CD4-positive, alpha-beta T cell (primary cell): Measurements from ENCODE around the gene KLK11. TPM values are rescaled to one million over a fixed set of nuclear protein-coding genes. Genes with fewer than 3 reads are reported as not detected.

Experiments used
- ATAC-seq: fragments of 200-7000 bp; cut with Tn5 transposase; one replicate; pipeline ENCODE4 v1.10.0; 2022; ENCODE audit warnings: mild to moderate bottlenecking; ENCODE audit not compliant: poor library complexity
- CTCF ChIA-PET: fragments of 350-600 bp; sonication (Branson Sonifier 250); formaldehyde crosslinking; loops from one replicate; lab custom pipeline; 2021; ENCODE audit warnings: antibody characterized with exemption, inconsistent platforms; lab: Charles Lee
- POLR2A ChIA-PET: fragments of 350-600 bp; sonication (Branson Sonifier 250); formaldehyde crosslinking; loops from one replicate; lab custom pipeline; 2021; ENCODE audit warnings: antibody characterized with exemption, inconsistent platforms; lab: Charles Lee
- DNase-seq, 14 experiments: peaks; one replicate each; pipeline ENCODE4 v3.0.0-alpha.2; 2013 to 2020; ENCODE audit warnings: mixed read lengths in 2 of 14
- H3K27ac ChIP-seq, 2 donors: one replicate each; pipeline versions ENCODE4 v1.5.1 to v1.7.0; 2013; ENCODE audit warnings: low read length in 2 of 2, low read depth in 1 of 2, mild to moderate bottlenecking in 1 of 2
- H3K27me3 ChIP-seq, 2 experiments: 1 replicate in 1 of 2; 2 replicates in 1 of 2; pipeline versions ENCODE4 v1.6.1 to v1.7.0; 2013; ENCODE audit warnings: low read length in 2 of 2, control low read depth in 1 of 2, mild to moderate bottlenecking in 1 of 2, moderate library complexity in 1 of 2; ENCODE audit not compliant: insufficient read depth in 2 of 2, control insufficient read depth in 1 of 2
- H3K36me3 ChIP-seq: one replicate; pipeline ENCODE4 v1.6.1; 2013; ENCODE audit warnings: low read length, control low read depth; ENCODE audit not compliant: insufficient read depth
- H3K4me1 ChIP-seq: one replicate; pipeline ENCODE4 v1.6.1; 2013; ENCODE audit warnings: low read length, control low read depth; ENCODE audit not compliant: insufficient read depth
- H3K4me3 ChIP-seq: one replicate; pipeline ENCODE4 v1.5.1; 2013; ENCODE audit warnings: mild to moderate bottlenecking, low read length, moderate library complexity
- H3K9me3 ChIP-seq, 2 experiments: 1 replicate in 1 of 2; 2 replicates in 1 of 2; pipeline versions ENCODE4 v1.6.1 to v1.7.0; 2013; ENCODE audit warnings: low read length in 2 of 2, mild to moderate bottlenecking in 2 of 2, control low read depth in 1 of 2, moderate library complexity in 1 of 2; ENCODE audit not compliant: control insufficient read depth in 1 of 2, insufficient read depth in 1 of 2
- H3K27ac Mint-ChIP-seq: one replicate; pipeline ENCODE4 v1.8.0; 2020; ENCODE audit warnings: mixed read lengths
- H3K27me3 Mint-ChIP-seq: one replicate; pipeline ENCODE4 v1.8.0; 2021; ENCODE audit warnings: mixed read lengths
- H3K36me3 Mint-ChIP-seq: one replicate; pipeline ENCODE4 v1.8.0; 2021; ENCODE audit warnings: low read depth, mixed read lengths
- H3K4me1 Mint-ChIP-seq: one replicate; pipeline ENCODE4 v1.8.0; 2021; ENCODE audit warnings: low read depth, mixed read lengths
- H3K4me3 Mint-ChIP-seq: one replicate; pipeline ENCODE4 v1.8.0; 2020; ENCODE audit warnings: mild to moderate bottlenecking, mixed read lengths
- H3K9me3 Mint-ChIP-seq: one replicate; pipeline ENCODE4 v1.8.0; 2020; ENCODE audit warnings: mixed read lengths
- intact Hi-C, 2 experiments: fragments of 100-400 bp; cut with DNase I in 1 of 2; cut with micrococcal nuclease in 1 of 2; formaldehyde crosslinking; loops; one replicate each; pipeline versions ENCODE4 v1.15.1 to v1.9.0; 2023 to 2025; cut with DNase I, micrococcal nuclease
- total RNA-seq, 174 experiments: library from RNA in 2 of 174; stranded (reverse) in 2 of 174; gene quantifications; one replicate each; pipeline ENCODE4 v1.2.3 and lab custom pipeline; 2021 to 2026
- TF ChIP-seq, protein P1 (sequence below): fragments of 200-600 bp; IDR thresholded peaks from one replicate; pipeline ENCODE4 v1.8.0; 2022; ENCODE audit warnings: antibody characterized with exemption, mild to moderate bottlenecking

Gene KLK11
- total RNA-seq, 2 experiments from 2014 or later: not detected

DNA sequence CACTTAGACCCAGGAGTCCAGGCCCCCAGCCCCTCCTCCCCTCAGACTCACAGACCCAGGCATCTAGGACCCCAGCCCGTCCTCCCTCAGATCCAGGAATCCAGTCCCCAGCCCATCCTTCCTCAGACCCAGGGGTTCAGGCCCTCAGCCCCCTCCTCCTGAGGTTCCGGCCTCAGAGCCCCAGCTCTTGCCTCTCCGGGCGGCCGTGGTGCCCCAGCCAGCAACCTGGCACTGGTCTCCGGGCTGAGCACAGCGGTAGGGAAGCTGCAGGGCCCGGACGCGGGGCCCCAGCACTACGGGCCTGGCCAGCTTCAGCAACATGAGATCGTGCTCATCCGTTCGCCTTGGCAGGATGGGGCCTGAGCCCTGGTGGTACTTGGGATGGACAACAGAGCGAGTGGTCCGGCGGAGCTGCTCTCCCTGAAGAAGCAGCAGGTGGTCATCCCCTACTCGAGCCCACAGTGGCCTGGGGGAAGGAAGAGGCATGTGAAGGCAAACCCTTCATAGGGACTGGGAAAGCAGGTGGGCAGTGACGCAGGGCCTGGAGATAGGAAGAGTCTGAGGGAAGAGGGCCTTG, 10.6 kb downstream of the KLK11 start:
- Mint-ChIP-seq H3K4me1 (peaks cover 16% of the 10 kb centered on the region), H3K27me3 (peaks cover 78% of the 10 kb centered on the region), H3K27ac (no peak overlapping the region), H3K36me3 (no peaks in the 10 kb centered on the region), H3K9me3 (no peaks in the 10 kb centered on the region), H3K4me3 (no peak overlapping the region)
- Histone ChIP-seq H3K27ac (no peak overlapping the region), H3K27me3 (peaks cover 37 to 41% of the 10 kb centered on the region in 2 experiments), H3K9me3 (peaks cover 0 to 36% of the 10 kb centered on the region in 2 experiments), H3K36me3 (no peaks in the 10 kb centered on the region), H3K4me1 (peaks cover 27% of the 10 kb centered on the region), H3K4me3 (no peak overlapping the region)
- POLR2A ChIA-PET: no interaction called here
- TF ChIP-seq, protein P1, sequence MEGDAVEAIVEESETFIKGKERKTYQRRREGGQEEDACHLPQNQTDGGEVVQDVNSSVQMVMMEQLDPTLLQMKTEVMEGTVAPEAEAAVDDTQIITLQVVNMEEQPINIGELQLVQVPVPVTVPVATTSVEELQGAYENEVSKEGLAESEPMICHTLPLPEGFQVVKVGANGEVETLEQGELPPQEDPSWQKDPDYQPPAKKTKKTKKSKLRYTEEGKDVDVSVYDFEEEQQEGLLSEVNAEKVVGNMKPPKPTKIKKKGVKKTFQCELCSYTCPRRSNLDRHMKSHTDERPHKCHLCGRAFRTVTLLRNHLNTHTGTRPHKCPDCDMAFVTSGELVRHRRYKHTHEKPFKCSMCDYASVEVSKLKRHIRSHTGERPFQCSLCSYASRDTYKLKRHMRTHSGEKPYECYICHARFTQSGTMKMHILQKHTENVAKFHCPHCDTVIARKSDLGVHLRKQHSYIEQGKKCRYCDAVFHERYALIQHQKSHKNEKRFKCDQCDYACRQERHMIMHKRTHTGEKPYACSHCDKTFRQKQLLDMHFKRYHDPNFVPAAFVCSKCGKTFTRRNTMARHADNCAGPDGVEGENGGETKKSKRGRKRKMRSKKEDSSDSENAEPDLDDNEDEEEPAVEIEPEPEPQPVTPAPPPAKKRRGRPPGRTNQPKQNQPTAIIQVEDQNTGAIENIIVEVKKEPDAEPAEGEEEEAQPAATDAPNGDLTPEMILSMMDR: no peak
- CTCF ChIA-PET: no interaction called here
- DNase-seq (no peak), ATAC-seq (no peak)
- intact Hi-C loops: no loop called here

DNA sequence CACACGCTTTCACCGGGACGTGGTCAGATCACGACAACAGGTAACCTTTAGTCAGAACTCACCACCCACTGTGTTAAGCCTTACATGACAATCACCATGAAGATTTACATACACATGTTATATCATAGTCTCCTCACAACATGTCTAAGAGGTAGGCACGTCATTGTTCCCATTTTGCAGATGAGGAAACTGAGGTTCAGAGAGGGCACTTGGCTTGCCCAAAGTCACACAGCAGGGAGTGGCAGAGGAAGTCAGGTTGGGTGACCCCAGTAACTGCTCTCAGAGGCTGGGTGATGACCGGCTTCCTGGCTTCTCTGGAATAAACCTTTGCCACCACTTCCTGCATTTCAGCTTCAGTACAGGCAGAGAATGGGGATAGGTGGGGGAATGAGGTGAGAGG, 12.2 kb downstream of the KLK11 start:
- Histone ChIP-seq H3K4me3 (no peak overlapping the region), H3K9me3 (peaks cover 0 to 30% of the 10 kb centered on the region in 2 experiments), H3K27me3 (peaks cover 32 to 39% of the 10 kb centered on the region in 2 experiments), H3K4me1 (peaks cover 21% of the 10 kb centered on the region), H3K36me3 (no peaks in the 10 kb centered on the region), H3K27ac (no peak overlapping the region)
- intact Hi-C loops: no loop called here
- DNase-seq (no peak), ATAC-seq (no peak)
- ChIA-PET POLR2A (no interaction called here), CTCF (no interaction called here)
- Mint-ChIP-seq H3K4me3 (no peak overlapping the region), H3K27ac (no peak overlapping the region), H3K36me3 (no peaks in the 10 kb centered on the region), H3K27me3 (peaks cover 83% of the 10 kb centered on the region), H3K9me3 (no peaks in the 10 kb centered on the region), H3K4me1 (peaks cover 15% of the 10 kb centered on the region)
- TF ChIP-seq, protein P1: no peak

DNA sequence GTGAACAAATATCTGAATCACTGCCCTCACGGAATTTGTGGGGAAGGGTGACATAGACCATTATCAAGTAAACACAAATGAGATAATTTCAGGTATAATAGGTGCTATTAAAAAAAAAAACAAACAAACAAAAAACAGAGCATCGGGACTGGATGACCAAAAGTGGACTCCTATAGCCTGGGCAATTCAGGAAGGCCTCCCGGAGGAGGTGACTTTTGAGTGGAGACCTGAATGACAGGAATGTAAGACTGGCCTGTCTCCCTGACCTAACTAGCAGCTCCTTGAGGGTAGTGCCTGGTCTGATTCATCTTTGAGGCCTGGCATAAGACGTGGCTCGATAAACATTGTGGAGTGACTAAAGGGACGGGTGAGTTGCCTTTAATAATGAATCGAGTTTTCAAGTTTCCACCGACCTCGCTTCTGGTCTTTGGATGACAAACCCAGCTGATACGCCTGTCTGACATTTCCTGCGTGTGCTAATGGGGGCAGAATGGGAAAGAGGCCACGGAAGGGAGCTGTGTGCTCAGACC, 13.7 kb downstream of the KLK11 start:
- Histone ChIP-seq H3K36me3 (no peaks in the 10 kb centered on the region), H3K27ac (no peak overlapping the region), H3K27me3 (peaks cover 23 to 39% of the 10 kb centered on the region in 2 experiments), H3K4me3 (no peak overlapping the region), H3K9me3 (peaks cover 0 to 18% of the 10 kb centered on the region in 2 experiments), H3K4me1 (peaks cover 12% of the 10 kb centered on the region)
- peaks cover 8% of the 10 kb centered on the region for H3K4me1 Mint-ChIP-seq
- peaks cover 77% of the 10 kb centered on the region for H3K27me3 Mint-ChIP-seq
- TF ChIP-seq, protein P1: no peak
- H3K36me3 Mint-ChIP-seq: no peaks in the 10 kb centered on the region
- H3K4me3 Mint-ChIP-seq: no peak overlapping the region
- intact Hi-C loops: no loop called here
- no peak for ATAC-seq
- H3K27ac Mint-ChIP-seq: no peak overlapping the region
- CTCF ChIA-PET: no interaction called here
- POLR2A ChIA-PET: no interaction called here
- DNase-seq: no peak
- no peaks in the 10 kb centered on the region for H3K9me3 Mint-ChIP-seq
